OCI-LY3 (cell line): ENCODE measurements around the gene CYTH3.

Experiments
- H2AFZ ChIP-seq: fragments of 200-600, 300-600 bp; shearing (Covaris generic); 2 replicates; pipeline ENCODE4 v1.6.0; 2014; ENCODE audit warnings: antibody characterized with exemption, low read depth, low read length
- H3K27ac ChIP-seq: fragments of 200-600, 300-600 bp; sonication (generic); 2 replicates; pipeline ENCODE4 v1.5.1; 2014; ENCODE audit warnings: mild to moderate bottlenecking, low read length, moderate library complexity, mixed read lengths
- H3K27me3 ChIP-seq: fragments of 200-600, 300-600 bp; sonication (generic); 2 replicates; pipeline ENCODE4 v1.6.1; 2014; ENCODE audit warnings: low read depth, low read length, mixed read lengths
- H3K36me3 ChIP-seq: fragments of 200-600, 300-600 bp; sonication (generic); replicated peaks from 2 replicates; pipeline ENCODE3; 2014; ENCODE audit warnings: low read depth, low read length, mixed read lengths
- H3K4me1 ChIP-seq: fragments of 300-600, 200-600 bp; sonication (generic); 2 replicates; pipeline ENCODE4 v1.6.1; 2014; ENCODE audit warnings: low read length, mixed read lengths
- H3K4me2 ChIP-seq: fragments of 200-600, 300-600 bp; sonication (generic); 2 replicates; pipeline ENCODE4 v1.6.1; 2014; ENCODE audit warnings: low read length, mixed read lengths
- H3K4me3 ChIP-seq: fragments of 300-600, 200-600 bp; sonication (generic); 2 replicates; pipeline ENCODE4 v1.5.1; 2014; ENCODE audit warnings: antibody characterized with exemption, mild to moderate bottlenecking, low read length, moderate library complexity
- H3K79me2 ChIP-seq: fragments of 300-600, 200-600 bp; shearing (Covaris generic); 2 replicates; pipeline ENCODE4 v1.6.1; 2014; ENCODE audit warnings: mild to moderate bottlenecking, low read length, mixed read lengths
- H3K9ac ChIP-seq: fragments of 300-600, 200-600 bp; shearing (Covaris generic); 2 replicates; pipeline ENCODE4 v1.6.0; 2014; ENCODE audit warnings: mild to moderate bottlenecking, low read length, moderate library complexity
- H3K9me3 ChIP-seq: fragments of 200-600, 300-600 bp; shearing (Covaris generic); 2 replicates; pipeline ENCODE4 v1.6.1; 2014; ENCODE audit warnings: low read length, mixed read lengths; ENCODE audit not compliant: insufficient read depth
- H4K20me1 ChIP-seq: fragments of 200-600, 300-600 bp; sonication (generic); 2 replicates; pipeline ENCODE4 v1.6.1; 2016; ENCODE audit warnings: low read length, mixed read lengths; ENCODE audit not compliant: insufficient read depth
- CTCF ChIP-seq: fragments of 200-600, 300-600 bp; sonication (generic); IDR thresholded peaks from 2 replicates; pipeline ENCODE4 v1.5.1; 2014; ENCODE audit warnings: antibody characterized with exemption, low read length, low read depth
- EZH2phosphoT487 ChIP-seq: fragments of 200-600 bp; shearing (Covaris generic); IDR thresholded peaks from 2 replicates; pipeline ENCODE4 v1.6.1; 2018; ENCODE audit warnings: antibody characterized with exemption, mixed run types, low read depth

CYTH3 gene

GRCh38 chr7:6156734-6157133, 115.7 kb downstream of the CYTH3 start:
- Histone ChIP-seq H3K4me2 (no peak overlapping the region), H3K36me3 (peaks cover 3% of the 10 kb centered on the region), H4K20me1 (no peaks in the 10 kb centered on the region), H3K27ac (no peak overlapping the region), H3K79me2 (no peaks in the 10 kb centered on the region), H3K27me3 (no peaks in the 10 kb centered on the region), H2AFZ (no peak overlapping the region), H3K9ac (no peak overlapping the region), H3K9me3 (no peaks in the 10 kb centered on the region), H3K4me3 (no peak overlapping the region), H3K4me1 (no peaks in the 10 kb centered on the region)
- no peak for TF ChIP-seq CTCF
- TF ChIP-seq EZH2phosphoT487 = no peak

DNA sequence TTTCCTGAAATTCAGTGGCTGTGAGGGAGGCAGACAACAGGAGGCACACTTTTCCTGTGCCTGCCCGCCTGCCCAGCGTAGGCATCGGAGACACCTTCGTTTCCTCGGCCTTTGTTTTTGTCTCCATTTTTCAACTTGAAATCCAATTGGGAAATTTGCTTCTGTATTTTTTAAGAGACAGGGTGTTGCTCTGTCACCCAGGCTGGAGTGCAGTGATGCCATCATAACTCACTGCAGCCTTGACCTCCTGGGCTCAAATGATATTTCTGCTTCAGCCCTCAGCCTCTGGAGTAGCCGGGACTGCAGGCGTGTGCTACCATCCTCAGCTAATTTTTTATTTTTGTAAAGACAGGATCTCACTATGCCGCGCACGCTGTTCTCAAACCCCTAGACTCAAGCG, 116.8 kb downstream of the CYTH3 start:
- Histone ChIP-seq H3K4me2 (no peak overlapping the region), H4K20me1 (no peaks in the 10 kb centered on the region), H3K79me2 (no peaks in the 10 kb centered on the region), H3K4me1 (no peaks in the 10 kb centered on the region), H3K4me3 (no peak overlapping the region), H3K36me3 (peaks cover 3% of the 10 kb centered on the region), H3K9ac (no peak overlapping the region), H3K27ac (no peak overlapping the region), H3K27me3 (no peaks in the 10 kb centered on the region), H3K9me3 (no peaks in the 10 kb centered on the region), H2AFZ (no peak overlapping the region)
- no peak for TF ChIP-seq CTCF
- no peak for TF ChIP-seq EZH2phosphoT487

DNA sequence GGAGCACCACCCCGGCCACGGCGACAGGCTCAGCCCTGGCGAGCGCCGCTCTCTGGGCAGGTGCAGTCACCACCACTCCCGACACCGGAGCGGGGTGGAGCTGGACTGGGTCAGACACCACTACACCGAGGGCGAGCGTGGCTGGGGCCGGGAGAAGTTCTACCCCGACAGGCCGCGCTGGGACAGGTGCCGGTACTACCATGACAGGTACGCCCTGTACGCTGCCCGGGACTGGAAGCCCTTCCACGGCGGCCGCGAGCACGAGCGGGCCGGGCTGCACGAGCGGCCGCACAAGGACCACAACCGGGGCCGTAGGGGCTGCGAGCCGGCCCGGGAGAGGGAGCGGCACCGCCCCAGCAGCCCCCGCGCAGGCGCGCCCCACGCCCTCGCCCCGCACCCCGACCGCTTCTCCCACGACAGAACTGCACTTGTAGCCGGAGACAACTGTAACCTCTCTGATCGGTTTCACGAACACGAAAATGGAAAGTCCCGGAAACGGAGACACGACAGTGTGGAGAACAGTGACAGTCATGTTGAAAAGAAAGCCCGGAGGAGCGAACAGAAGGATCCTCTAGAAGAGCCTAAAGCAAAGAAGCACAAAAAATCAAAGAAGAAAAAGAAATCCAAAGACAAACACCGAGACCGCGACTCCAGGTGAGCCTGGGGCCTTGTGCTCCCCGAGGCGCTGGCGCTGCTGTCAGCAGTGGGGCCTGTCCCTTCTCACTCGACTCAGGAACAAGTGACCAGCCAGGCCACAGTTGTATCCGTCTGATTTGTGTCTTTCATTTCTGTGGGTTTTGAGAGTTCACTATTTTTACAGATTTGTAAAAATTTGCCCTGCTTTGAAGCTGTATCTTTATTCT, 117.7 kb downstream of the CYTH3 start:
- TF ChIP-seq CTCF (no peak), EZH2phosphoT487 (no peak)
- Histone ChIP-seq H3K27me3 (no peaks in the 10 kb centered on the region), H3K36me3 (peaks cover 3% of the 10 kb centered on the region), H3K27ac (no peak overlapping the region), H3K4me3 (no peak overlapping the region), H3K9ac (no peak overlapping the region), H3K79me2 (no peaks in the 10 kb centered on the region), H4K20me1 (no peaks in the 10 kb centered on the region), H3K4me2 (no peak overlapping the region), H2AFZ (no peak overlapping the region), H3K4me1 (no peaks in the 10 kb centered on the region), H3K9me3 (no peaks in the 10 kb centered on the region)

DNA sequence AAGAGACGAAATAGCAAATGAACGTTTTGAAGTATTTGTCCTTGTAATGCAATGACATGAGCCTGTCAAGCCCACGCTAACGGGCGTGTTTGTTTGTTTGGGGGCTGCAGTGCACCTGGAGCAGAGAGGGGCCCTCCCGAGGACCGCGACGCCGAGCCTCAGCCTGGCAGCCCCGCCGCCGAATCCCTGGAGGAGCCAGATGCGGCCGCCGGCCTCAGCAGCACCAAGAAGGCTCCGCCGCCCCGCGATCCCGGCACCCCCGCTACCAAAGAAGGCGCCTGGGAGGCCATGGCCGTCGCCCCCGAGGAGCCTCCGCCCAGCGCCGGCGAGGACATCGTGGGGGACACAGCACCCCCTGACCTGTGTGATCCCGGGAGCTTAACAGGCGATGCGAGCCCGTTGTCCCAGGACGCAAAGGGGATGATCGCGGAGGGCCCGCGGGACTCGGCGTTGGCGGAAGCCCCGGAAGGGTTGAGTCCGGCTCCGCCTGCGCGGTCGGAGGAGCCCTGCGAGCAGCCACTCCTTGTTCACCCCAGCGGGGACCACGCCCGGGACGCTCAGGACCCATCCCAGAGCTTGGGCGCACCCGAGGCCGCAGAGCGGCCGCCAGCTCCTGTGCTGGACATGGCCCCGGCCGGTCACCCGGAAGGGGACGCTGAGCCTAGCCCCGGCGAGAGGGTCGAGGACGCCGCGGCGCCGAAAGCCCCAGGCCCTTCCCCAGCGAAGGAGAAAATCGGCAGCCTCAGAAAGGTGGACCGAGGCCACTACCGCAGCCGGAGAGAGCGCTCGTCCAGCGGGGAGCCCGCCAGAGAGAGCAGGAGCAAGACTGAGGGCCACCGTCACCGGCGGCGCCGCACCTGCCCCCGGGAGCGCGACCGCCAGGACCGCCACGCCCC, 118.5 kb downstream of the CYTH3 start:
- no peaks in the 10 kb centered on the region for H3K4me1 ChIP-seq
- no peaks in the 10 kb centered on the region for H3K27me3 ChIP-seq
- no peaks in the 10 kb centered on the region for H3K9me3 ChIP-seq
- peaks cover 3% of the 10 kb centered on the region for H3K36me3 ChIP-seq
- H3K4me2 ChIP-seq = no peak overlapping the region
- no peak overlapping the region for H3K27ac ChIP-seq
- TF ChIP-seq CTCF (no peak), EZH2phosphoT487 (no peak)
- no peaks in the 10 kb centered on the region for H4K20me1 ChIP-seq
- no peak overlapping the region for H3K4me3 ChIP-seq
- H2AFZ ChIP-seq = no peak overlapping the region
- H3K79me2 ChIP-seq = no peaks in the 10 kb centered on the region
- H3K9ac ChIP-seq = no peak overlapping the region
